ENCODE data around the gene FIBP.

DNA sequence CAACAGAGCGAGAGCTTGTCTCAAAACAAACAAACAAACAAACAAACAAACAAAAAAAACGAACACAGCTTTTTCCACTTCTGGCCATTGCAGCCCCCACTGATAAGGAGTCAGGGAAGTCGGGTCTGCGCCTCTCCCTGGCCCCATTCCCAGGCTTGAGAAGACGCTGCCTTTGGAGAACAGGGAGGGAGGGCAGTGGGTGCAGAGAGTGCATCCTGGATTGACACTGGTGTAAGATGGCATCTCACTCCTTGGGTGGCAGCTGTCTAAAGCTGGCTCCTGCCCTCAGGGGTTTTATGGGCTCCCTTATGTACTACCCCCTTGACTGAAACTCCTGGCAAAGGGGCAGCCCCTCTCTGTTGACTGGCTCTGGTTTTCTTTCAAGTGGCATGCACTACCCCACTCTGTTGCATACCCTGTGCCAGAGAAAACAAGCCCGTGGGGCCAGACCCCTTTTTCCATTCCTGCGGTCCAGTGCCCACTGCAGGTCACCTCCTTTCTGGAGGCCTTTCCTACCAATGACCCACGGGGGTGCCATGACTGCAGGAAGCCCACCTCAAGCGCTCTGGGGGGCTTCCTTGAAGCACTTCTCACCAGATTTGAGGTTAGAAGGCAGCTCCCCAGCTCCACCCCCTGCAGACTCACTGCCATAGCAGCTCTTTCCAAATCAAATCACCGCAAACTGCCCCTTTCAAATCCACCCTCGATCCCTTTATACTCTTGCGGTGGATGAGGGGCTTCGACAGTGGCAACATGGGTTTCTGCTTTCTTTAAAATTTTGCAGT, 43.7 kb upstream of the FIBP start:
- TF ChIP-seq, protein P1, sequence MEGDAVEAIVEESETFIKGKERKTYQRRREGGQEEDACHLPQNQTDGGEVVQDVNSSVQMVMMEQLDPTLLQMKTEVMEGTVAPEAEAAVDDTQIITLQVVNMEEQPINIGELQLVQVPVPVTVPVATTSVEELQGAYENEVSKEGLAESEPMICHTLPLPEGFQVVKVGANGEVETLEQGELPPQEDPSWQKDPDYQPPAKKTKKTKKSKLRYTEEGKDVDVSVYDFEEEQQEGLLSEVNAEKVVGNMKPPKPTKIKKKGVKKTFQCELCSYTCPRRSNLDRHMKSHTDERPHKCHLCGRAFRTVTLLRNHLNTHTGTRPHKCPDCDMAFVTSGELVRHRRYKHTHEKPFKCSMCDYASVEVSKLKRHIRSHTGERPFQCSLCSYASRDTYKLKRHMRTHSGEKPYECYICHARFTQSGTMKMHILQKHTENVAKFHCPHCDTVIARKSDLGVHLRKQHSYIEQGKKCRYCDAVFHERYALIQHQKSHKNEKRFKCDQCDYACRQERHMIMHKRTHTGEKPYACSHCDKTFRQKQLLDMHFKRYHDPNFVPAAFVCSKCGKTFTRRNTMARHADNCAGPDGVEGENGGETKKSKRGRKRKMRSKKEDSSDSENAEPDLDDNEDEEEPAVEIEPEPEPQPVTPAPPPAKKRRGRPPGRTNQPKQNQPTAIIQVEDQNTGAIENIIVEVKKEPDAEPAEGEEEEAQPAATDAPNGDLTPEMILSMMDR (IDR thresholded peaks at IDR 0.05): no peak
- no peak for TF ChIP-seq POLR2A (IDR thresholded peaks at IDR 0.05; ENCODE audit: low read depth)
